Chondrocyte (in vitro differentiated cells): Measurements from ENCODE around the gene KCNH3. TPM values are rescaled to one million over a fixed set of nuclear protein-coding genes. Genes with fewer than 3 reads are reported as not detected.

Source experiments
- DNase-seq: peaks from one replicate; pipeline ENCODE4 v3.0.0; 2021; ENCODE audit warnings: mixed read lengths, low spot score
- H3K27ac Mint-ChIP-seq: one replicate; pipeline ENCODE4 v1.8.0; 2021; ENCODE audit warnings: mild to moderate bottlenecking, moderate library complexity, mixed read lengths; ENCODE audit not compliant: unreplicated experiment
- H3K27me3 Mint-ChIP-seq: 2 replicates; pipeline ENCODE4 v1.8.0; 2021; ENCODE audit warnings: low read depth, mixed read lengths
- H3K36me3 Mint-ChIP-seq: 2 replicates; pipeline ENCODE4 v1.8.0; 2021; ENCODE audit warnings: low read depth, mixed read lengths
- H3K4me1 Mint-ChIP-seq: 2 replicates; pipeline ENCODE4 v1.8.0; 2021; ENCODE audit warnings: low read depth, mild to moderate bottlenecking, mixed read lengths
- H3K4me3 Mint-ChIP-seq: one replicate; pipeline ENCODE4 v1.8.0; 2021; ENCODE audit warnings: mild to moderate bottlenecking, moderate library complexity, mixed read lengths; ENCODE audit not compliant: unreplicated experiment
- H3K9me3 Mint-ChIP-seq: 2 replicates; pipeline ENCODE4 v1.8.0; 2021; ENCODE audit warnings: low read depth, mixed read lengths
- CTCF ChIP-seq: fragments of 200-600 bp; sonication (generic); IDR thresholded peaks from 2 replicates; pipeline ENCODE4 v1.5.0; 2021; ENCODE audit warnings: antibody characterized with exemption, mild to moderate bottlenecking, moderate library complexity
- total RNA-seq: library from RNA; stranded (reverse); gene quantifications from 3 replicates; pipeline ENCODE4 v1.2.1, GENCODE V29; 2021

The KCNH3 gene
- total RNA-seq, 1 donor from 2014 or later = 0.27 TPM

- no peaks in the 10 kb centered on the region for H3K4me1 Mint-ChIP-seq
These were observed 17.8 kb downstream of the KCNH3 start for GRCh38 chr12:49556391-49557186.

GRCh38 chr12:49557187-49557916, 18.5 kb downstream of the KCNH3 start:
- no peak overlapping the region for H3K27ac Mint-ChIP-seq
- TF ChIP-seq CTCF = no peak
- no peaks in the 10 kb centered on the region for H3K9me3 Mint-ChIP-seq
- H3K4me3 Mint-ChIP-seq = no peak overlapping the region
- peaks cover 1% of the 10 kb centered on the region for H3K27me3 Mint-ChIP-seq
- no peak for DNase-seq
- no peaks in the 10 kb centered on the region for H3K4me1 Mint-ChIP-seq
- H3K36me3 Mint-ChIP-seq = peaks cover 28% of the 10 kb centered on the region

More at GRCh38 chr12:49556391-49557186, 17.8 kb downstream of the KCNH3 start:
- no peaks in the 10 kb centered on the region for H3K9me3 Mint-ChIP-seq
- no peak for DNase-seq
- H3K4me3 Mint-ChIP-seq = no peak overlapping the region
- TF ChIP-seq CTCF = no peak
- H3K27ac Mint-ChIP-seq = no peak overlapping the region
- peaks cover 22% of the 10 kb centered on the region for H3K36me3 Mint-ChIP-seq
- H3K27me3 Mint-ChIP-seq = peaks cover 1% of the 10 kb centered on the region

GRCh38 chr12:49557917-49558215, 19.0 kb downstream of the KCNH3 start:
- peak; percentile 52 for TF ChIP-seq CTCF
- Mint-ChIP-seq H3K4me3 (no peak overlapping the region), H3K27me3 (peaks cover 1% of the 10 kb centered on the region), H3K27ac (no peak overlapping the region), H3K9me3 (no peaks in the 10 kb centered on the region), H3K36me3 (peaks cover 31% of the 10 kb centered on the region), H3K4me1 (no peaks in the 10 kb centered on the region)
- DNase-seq = no peak

- TF ChIP-seq CTCF = no peak
- Mint-ChIP-seq H3K9me3 (no peaks in the 10 kb centered on the region), H3K4me1 (no peaks in the 10 kb centered on the region), H3K4me3 (no peak overlapping the region), H3K27me3 (no peaks in the 10 kb centered on the region), H3K27ac (no peak overlapping the region), H3K36me3 (peaks cover 31% of the 10 kb centered on the region)
- no peak for DNase-seq
These were observed 19.7 kb downstream of the KCNH3 start for GRCh38 chr12:49558526-49558925.

GRCh38 chr12:49559011-49559675, 20.3 kb downstream of the KCNH3 start:
- H3K9me3 Mint-ChIP-seq = no peaks in the 10 kb centered on the region
- no peaks in the 10 kb centered on the region for H3K27me3 Mint-ChIP-seq
- no peak for DNase-seq
- H3K27ac Mint-ChIP-seq = no peak overlapping the region
- H3K4me1 Mint-ChIP-seq = no peaks in the 10 kb centered on the region
- no peak for TF ChIP-seq CTCF
- H3K36me3 Mint-ChIP-seq = peaks cover 34% of the 10 kb centered on the region
- H3K4me3 Mint-ChIP-seq = no peak overlapping the region
